Neuron (in vitro differentiated cells): ENCODE measurements around the gene DEF6.
A peak's percentile ranks its signal among the peaks of the same experiment; 100 is the strongest.

Experiments used
- H2AFZ ChIP-seq: one replicate; pipeline ENCODE4 v1.6.1; 2013; ENCODE audit warnings: low read depth, mild to moderate bottlenecking, inconsistent platforms, low read length, moderate library complexity
- H3K27me3 ChIP-seq: one replicate; pipeline ENCODE4 v1.6.1; 2013; ENCODE audit warnings: low read length; ENCODE audit not compliant: insufficient read depth
- H3K36me3 ChIP-seq: one replicate; pipeline ENCODE4 v1.6.1; 2013; ENCODE audit warnings: low read length; ENCODE audit not compliant: insufficient read depth
- H3K4me1 ChIP-seq: one replicate; pipeline ENCODE4 v1.6.1; 2013; ENCODE audit warnings: low read length; ENCODE audit not compliant: insufficient read depth
- H3K4me3 ChIP-seq: 2 replicates; pipeline ENCODE4 v1.5.1; 2013; ENCODE audit warnings: mild to moderate bottlenecking, low read length, moderate library complexity
- H3K9me3 ChIP-seq: one replicate; pipeline ENCODE4 v1.6.1; 2013; ENCODE audit warnings: low read length

The DEF6 gene, protein sequence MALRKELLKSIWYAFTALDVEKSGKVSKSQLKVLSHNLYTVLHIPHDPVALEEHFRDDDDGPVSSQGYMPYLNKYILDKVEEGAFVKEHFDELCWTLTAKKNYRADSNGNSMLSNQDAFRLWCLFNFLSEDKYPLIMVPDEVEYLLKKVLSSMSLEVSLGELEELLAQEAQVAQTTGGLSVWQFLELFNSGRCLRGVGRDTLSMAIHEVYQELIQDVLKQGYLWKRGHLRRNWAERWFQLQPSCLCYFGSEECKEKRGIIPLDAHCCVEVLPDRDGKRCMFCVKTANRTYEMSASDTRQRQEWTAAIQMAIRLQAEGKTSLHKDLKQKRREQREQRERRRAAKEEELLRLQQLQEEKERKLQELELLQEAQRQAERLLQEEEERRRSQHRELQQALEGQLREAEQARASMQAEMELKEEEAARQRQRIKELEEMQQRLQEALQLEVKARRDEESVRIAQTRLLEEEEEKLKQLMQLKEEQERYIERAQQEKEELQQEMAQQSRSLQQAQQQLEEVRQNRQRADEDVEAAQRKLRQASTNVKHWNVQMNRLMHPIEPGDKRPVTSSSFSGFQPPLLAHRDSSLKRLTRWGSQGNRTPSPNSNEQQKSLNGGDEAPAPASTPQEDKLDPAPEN

DNA sequence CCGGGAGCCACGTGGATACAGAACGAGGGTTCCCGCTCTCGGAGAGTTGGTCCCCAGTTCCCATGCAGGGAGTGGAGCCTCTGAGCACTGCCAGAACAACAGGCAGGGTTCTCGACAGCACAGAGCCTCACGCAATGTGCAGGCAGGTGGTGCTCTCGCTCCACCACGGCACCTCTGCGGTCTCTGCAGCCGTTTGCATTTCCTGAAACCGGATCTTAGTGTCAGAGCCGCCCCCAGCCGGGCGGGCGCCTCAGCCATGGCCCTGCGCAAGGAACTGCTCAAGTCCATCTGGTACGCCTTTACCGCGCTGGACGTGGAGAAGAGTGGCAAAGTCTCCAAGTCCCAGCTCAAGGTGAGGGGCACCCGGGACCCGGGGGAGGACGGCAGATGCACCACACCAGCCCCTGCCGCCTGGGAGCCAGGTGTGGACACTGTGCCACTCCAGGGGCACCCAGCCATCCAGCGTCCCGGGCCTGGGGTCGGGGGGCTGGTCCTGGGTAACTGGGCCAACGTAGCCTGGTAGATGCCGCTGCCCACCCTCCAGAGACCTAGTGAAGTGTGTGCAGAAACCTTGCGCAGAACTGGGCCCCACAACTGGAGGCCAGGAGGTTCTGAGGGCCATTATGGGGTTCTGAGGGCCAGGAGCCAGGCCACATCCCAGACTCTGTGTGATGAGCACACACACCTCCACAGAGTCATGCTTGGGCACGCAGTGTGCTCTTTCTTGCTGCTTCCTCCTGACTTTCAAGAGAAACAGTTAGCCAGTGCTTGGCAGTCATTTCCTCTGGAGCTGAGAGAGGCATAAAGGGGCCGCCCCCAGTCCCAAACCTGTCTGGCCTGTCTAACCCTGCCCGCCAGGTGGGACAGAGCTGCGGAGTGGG, at the start of gene DEF6:
TSS of gene DEF6 (plus strand) at position 218 of the 881 bp plus-strand sequence. CDS start at position 257, 39 bp downstream.
- Histone ChIP-seq H3K9me3 (no peaks in the 10 kb centered on the region), H3K4me1 (no peaks in the 10 kb centered on the region), H3K36me3 (peaks cover 42% of the 10 kb centered on the region), H3K4me3 (no peak within 1 kb of the TSS), H2AFZ (no peak within 1 kb of the TSS), H3K27me3 (no peaks in the 10 kb centered on the region)

DNA sequence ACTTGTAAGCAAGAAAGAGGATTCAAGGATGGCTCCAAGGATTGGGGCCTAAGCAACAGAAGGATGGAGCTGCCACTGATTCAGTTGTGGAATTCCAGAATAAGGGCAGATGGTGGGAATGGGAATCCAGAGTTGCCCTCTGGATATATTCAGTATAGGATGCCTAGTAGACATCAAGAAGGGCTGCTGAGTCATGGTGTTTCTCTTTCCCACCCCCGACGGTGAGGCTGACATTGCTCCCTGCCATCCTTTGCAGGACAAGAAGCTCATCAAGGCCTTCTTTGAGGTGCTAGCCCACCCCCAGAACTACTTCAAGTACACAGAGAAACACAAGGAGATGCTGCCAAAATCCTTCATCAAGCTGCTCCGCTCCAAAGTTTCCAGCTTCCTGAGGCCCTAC, 49.3 kb upstream of the DEF6 start:
- Histone ChIP-seq H3K4me1 (no peaks in the 10 kb centered on the region), H2AFZ (no peak overlapping the region), H3K36me3 (peaks cover 71% of the 10 kb centered on the region), H3K27me3 (no peaks in the 10 kb centered on the region), H3K4me3 (no peak overlapping the region), H3K9me3 (no peaks in the 10 kb centered on the region)

DNA sequence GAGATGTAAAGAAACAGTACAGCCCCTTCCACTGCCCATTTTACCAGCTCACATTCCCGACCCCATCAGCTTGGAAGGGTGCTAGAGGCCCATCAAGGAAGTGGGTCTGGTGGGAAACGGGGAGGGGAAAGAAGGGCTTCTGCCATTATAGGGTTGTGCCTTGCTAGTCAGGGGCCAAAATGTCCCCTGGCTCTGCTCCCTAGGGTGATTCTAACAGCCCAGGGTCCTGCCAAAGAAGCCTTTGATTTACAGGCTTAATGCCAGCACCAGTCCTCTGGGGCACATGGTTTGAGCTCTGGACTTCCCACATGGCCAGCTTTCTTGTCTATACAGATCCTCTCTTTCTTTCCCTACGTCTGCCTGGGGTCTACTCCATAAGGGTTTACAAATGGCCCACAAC, 48.7 kb upstream of the DEF6 start:
- Histone ChIP-seq H2AFZ (no peak overlapping the region), H3K36me3 (peaks cover 65% of the 10 kb centered on the region)

DNA sequence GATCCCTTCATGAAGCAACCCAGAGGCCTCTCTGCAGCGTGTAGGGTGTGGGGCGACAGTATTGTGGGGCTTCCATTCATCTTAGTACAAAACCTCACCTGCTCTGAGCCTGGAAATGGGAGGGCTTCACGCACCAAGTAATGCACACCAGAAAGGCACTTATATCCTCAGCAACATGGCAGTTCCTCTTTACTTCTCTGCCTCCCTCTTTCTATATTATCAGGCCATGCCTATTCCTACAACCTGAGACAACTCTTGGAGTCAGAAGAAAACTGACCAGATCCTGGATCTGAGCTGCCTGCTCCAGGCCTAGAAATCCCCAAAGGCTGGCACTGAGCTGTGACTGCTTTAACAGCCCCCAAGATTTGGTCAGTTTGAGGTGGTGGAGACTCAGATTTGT, 45.7 kb upstream of the DEF6 start:
- Histone ChIP-seq H3K4me1 (peaks cover 2% of the 10 kb centered on the region), H3K9me3 (no peaks in the 10 kb centered on the region), H3K36me3 (peaks cover 38% of the 10 kb centered on the region), H3K27me3 (no peaks in the 10 kb centered on the region), H2AFZ (no peak overlapping the region), H3K4me3 (no peak overlapping the region)

More for the DNA sequence above, 48.7 kb upstream of the DEF6 start:
- H3K9me3 ChIP-seq: no peaks in the 10 kb centered on the region
- H3K27me3 ChIP-seq: no peaks in the 10 kb centered on the region
- H3K4me1 ChIP-seq: no peaks in the 10 kb centered on the region
- H3K4me3 ChIP-seq: no peak overlapping the region

DNA sequence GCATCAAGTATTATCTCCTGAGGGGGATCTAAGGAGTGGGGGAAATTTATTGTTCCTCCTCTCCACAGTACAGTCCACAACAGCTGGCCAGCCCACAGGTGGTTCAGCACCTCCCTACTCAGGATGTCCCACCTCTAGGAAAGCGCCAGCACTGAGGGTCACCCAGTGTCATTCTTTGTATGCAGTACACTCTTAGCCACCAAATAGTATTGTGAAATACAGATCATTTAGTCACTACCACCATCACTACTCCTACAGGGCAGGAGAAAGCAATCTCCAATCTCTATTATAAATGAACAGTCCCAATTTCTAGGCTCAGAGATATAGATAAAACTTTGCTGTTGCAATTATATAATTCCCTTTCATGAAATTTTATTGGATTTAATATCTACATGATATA, 44.4 kb upstream of the DEF6 start:
- Histone ChIP-seq H3K4me3 (no peak overlapping the region), H2AFZ (no peak overlapping the region), H3K9me3 (no peaks in the 10 kb centered on the region), H3K36me3 (peaks cover 32% of the 10 kb centered on the region), H3K4me1 (peaks cover 3% of the 10 kb centered on the region), H3K27me3 (no peaks in the 10 kb centered on the region)

DNA sequence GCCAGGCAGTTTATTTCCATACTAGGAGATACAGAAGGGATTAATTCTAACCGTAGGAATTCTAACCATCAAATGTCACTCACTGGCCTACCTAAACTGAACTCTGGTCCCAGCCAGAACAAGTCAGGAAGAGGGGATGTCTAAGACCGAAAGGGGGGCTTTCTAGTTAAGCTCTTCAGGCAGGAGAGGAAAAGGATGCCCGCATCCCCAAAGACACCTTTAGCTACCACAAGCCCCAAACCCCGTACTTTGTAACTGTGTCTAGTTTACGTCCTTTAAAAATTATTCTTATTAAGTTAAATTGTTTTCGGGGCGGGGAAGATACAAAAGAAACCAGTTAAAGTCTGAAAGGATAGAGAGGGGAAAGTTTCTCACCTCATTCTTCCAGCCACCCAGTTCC, 39.3 kb upstream of the DEF6 start:
- peak overlapping the region; percentile 63 for H3K4me3 ChIP-seq
- H3K4me1 ChIP-seq: peaks cover 15% of the 10 kb centered on the region
- H3K9me3 ChIP-seq: no peaks in the 10 kb centered on the region

DNA sequence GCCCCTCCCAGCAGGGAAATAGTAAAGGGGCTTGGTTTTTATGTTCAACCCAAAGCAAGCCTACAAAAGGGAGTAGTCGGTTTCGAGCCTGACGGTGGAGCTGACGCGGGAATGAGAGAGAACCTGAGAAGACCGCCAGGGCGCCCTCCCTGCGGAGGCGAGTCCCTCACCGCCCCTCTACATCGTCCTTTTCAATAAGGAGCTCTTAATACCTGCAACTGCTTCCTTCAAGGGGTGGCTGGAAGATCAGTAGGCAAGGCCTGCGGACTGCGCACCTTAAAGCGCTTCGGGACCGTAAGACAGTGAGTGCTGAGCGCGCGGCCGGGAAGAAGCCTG, 38.8 kb upstream of the DEF6 start:
- H3K9me3 ChIP-seq: no peaks in the 10 kb centered on the region
- no peaks in the 10 kb centered on the region for H3K36me3 ChIP-seq
- peak overlapping the region; percentile 63 for H3K4me3 ChIP-seq
- H3K4me1 ChIP-seq: peaks cover 15% of the 10 kb centered on the region
- peak overlapping the region; percentile 44 for H2AFZ ChIP-seq
- H3K27me3 ChIP-seq: no peaks in the 10 kb centered on the region

More for the DNA sequence above, 39.3 kb upstream of the DEF6 start:
- H3K36me3 ChIP-seq: no peaks in the 10 kb centered on the region
- H3K27me3 ChIP-seq: no peaks in the 10 kb centered on the region
- peak overlapping the region; percentile 44 for H2AFZ ChIP-seq

DNA sequence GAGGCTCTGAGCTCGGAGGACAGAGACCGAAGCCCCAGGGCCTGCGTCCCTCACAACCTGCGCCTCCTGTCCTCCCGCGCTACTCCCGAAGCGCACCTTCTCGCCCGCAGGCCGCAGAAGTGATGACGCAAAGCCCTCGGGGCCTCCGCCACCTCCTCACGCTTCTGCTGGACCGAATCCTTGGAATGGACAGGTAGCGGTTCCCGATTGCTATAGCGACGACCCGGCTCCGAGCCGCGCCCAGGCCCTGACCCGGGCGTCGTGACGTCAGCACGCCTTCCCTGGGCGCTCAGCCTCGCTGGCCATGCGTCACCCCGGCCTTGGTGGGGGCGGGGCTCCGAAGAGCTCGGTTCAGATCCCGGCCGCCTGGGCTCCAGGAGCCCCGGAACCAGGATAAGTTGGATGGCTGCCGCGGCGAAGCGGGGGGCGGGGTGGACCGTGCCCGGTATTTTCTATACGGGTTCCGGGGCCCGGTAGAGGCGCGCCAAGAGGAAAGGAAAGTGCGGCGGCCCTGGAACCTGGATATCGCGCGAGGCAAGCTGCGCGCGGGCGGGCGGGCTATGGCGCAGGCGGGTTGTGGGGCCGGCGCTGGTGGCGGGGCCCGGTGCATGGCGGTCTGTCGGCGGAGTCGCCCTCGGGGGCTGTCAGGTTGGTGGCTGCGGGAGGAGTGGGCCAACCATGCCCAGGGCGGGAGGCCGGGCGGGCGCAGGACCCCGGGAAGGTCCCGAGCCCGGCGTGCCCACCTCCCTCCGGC, 38.2 kb upstream of the DEF6 start, which contains the start of gene ZNF76:
TSS of gene ZNF76 (plus strand) at position 542 of the 754 bp plus-strand sequence. CDS start 21,417 bp downstream, outside the sequence.
- Histone ChIP-seq H3K36me3 (no peaks in the 10 kb centered on the region), H3K9me3 (no peaks in the 10 kb centered on the region), H3K4me1 (peaks cover 15% of the 10 kb centered on the region), H3K27me3 (no peaks in the 10 kb centered on the region), H3K4me3 (peak within 1 kb of the TSS; percentile 63), H2AFZ (peak within 1 kb of the TSS; percentile 56)

DNA sequence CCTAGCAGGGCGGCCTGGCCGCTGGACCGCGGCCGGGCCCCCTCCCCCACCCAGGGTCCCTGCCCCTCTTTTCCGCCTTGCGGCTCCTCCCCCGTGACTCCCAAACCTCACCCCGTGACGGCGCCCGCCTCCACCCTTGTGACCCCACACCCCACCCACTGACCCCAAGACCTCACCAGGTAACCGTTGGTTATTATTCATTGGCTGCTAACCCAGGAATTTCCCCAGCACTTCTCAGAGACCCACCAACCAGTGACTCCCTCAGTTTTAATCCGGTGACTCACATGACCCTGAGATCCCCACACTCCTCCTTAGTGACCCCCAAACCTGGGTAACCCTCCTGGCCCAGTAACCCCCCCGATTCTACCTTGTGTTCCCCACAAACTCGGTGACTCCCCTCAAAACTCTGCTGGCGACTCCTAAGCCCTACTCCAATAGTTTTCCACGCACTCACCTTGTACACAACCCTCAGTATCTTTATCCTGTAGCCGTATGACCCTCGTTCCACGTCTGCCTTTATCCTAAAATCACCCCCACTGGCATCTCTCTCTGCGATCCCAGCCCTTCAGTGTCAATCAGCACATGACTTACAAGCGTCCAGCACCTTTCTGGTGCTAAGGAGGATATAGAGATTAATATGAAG, 37.5 kb upstream of the DEF6 start:
- H2AFZ ChIP-seq: peak overlapping the region; percentile 56
- peak overlapping the region; percentile 63 for H3K4me3 ChIP-seq
- H3K36me3 ChIP-seq: no peaks in the 10 kb centered on the region
- no peaks in the 10 kb centered on the region for H3K9me3 ChIP-seq
- no peaks in the 10 kb centered on the region for H3K27me3 ChIP-seq
- peaks cover 15% of the 10 kb centered on the region for H3K4me1 ChIP-seq

DNA sequence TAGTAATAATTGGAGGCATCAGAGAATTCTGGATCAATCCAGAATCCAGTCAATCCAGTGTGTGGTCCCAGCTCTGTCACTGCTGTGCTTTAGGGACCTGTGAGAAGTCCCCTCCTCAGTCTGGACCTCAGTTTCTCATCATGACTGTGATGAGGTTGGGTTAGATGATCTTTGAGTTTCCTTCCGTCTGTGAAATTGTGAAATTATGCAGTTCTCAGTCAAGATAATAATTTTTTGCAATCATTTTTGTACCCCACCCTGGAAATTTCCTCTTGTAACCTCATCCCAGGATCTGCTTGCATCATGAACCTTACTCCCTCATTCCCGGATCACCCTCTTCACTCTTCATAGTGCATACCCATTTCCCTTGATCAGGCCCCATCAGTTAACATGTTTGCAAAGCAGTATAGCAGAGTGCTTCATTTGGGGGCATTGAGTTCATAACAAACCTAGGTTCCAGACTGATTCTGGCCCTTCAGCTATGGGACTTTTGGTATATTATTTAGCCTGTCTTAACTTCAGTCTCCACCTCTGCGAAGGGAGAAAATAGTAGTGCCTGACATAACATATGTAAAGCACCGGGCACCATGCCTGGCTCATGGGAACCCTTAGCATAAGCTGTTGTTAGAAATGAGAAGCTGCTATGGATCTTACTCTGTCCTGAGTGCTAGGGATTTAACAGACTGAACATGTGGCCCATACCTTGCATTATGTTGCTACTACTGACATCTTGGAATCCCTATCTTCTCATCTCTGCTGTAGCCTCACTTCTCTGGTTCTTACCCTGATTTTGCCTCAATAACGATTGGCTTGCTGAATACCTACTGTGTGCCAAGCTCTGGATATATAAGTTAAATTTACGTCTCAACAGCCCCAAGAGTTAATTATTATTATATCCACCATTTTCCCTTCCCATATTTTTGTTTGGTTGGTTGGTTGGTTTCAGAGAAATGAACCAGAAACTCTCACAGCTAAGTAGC, 36.7 kb upstream of the DEF6 start:
- H3K4me3 ChIP-seq: peak overlapping the region; percentile 63
- no peaks in the 10 kb centered on the region for H3K9me3 ChIP-seq
- peaks cover 13% of the 10 kb centered on the region for H3K4me1 ChIP-seq
- no peak overlapping the region for H2AFZ ChIP-seq
- H3K36me3 ChIP-seq: no peaks in the 10 kb centered on the region
- no peaks in the 10 kb centered on the region for H3K27me3 ChIP-seq

DNA sequence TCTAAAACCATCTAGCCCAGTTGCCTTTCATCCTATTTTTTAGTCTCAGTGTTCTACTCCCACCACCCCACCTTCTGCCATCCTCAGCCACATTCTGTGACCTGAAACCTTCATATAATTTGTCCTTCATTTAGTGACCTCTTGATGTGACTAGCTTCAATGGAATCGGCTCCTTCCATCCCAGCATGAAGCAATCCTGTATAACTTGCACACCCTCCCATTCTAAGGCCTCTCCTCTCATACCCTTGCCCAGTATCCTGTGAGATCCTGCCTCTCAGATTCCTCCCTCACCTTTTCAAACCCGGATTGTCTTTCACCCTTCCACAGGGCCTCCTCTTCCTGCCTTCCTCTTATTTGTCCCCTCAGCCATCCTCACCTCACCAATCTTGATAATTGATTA, 35.0 kb upstream of the DEF6 start:
- Histone ChIP-seq H3K36me3 (no peaks in the 10 kb centered on the region), H3K9me3 (no peaks in the 10 kb centered on the region), H3K27me3 (no peaks in the 10 kb centered on the region), H3K4me3 (no peak overlapping the region), H3K4me1 (peaks cover 13% of the 10 kb centered on the region), H2AFZ (no peak overlapping the region)
